ENCODE results near the gene VAPB. TPM values are rescaled to one million over a fixed set of nuclear protein-coding genes. Genes with fewer than 3 reads are reported as not detected.
"Not testable (repeated sequence)": the region's sequence is repeated elsewhere in the genome, so short reads cannot be mapped to it uniquely, and the experiment has no call there.

VAPB gene
- total and polyA plus RNA-seq, 8 donors: 36.3 to 52.9 (median 46.2) TPM

DNA sequence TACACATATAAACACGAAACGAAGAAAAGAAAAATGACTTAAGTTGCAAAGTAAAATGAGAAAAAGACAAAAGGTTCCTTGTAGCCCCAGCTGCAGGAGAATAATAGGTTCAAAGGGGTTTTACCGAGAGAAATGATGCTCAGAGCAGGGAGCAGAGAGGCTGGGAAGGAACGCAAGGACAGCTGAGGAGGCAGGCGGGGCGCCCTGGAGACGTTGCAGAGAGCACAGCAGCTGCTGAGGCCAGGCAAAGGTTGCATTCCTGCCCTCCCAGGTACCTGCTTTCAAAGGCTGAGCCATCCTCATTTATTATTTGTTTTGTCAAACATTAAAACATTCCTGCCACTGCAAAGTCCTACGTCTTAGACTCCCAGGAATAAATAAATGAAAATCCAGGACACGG lies 16.2 kb upstream of the VAPB start:
- TF ChIP-seq, protein P1, sequence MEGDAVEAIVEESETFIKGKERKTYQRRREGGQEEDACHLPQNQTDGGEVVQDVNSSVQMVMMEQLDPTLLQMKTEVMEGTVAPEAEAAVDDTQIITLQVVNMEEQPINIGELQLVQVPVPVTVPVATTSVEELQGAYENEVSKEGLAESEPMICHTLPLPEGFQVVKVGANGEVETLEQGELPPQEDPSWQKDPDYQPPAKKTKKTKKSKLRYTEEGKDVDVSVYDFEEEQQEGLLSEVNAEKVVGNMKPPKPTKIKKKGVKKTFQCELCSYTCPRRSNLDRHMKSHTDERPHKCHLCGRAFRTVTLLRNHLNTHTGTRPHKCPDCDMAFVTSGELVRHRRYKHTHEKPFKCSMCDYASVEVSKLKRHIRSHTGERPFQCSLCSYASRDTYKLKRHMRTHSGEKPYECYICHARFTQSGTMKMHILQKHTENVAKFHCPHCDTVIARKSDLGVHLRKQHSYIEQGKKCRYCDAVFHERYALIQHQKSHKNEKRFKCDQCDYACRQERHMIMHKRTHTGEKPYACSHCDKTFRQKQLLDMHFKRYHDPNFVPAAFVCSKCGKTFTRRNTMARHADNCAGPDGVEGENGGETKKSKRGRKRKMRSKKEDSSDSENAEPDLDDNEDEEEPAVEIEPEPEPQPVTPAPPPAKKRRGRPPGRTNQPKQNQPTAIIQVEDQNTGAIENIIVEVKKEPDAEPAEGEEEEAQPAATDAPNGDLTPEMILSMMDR (IDR thresholded peaks at IDR 0.05): no peak
- Histone ChIP-seq H3K27me3 (peaks cover 0 to 12% of the 10 kb centered on the region in 2 donors), H3K36me3 (peaks cover 0 to 2% of the 10 kb centered on the region in 2 donors), H3K9me3 (no peaks in the 10 kb centered on the region), H3K4me3 (no peak overlapping the region), H3K4me1 (no peaks in the 10 kb centered on the region), H3K27ac (no peak overlapping the region)
- ATAC-seq (no peak), DNase-seq (peak in 1 of 4 donors; percentile 63)
- intact Hi-C loops (cut with DNase I): no loop called here

DNA sequence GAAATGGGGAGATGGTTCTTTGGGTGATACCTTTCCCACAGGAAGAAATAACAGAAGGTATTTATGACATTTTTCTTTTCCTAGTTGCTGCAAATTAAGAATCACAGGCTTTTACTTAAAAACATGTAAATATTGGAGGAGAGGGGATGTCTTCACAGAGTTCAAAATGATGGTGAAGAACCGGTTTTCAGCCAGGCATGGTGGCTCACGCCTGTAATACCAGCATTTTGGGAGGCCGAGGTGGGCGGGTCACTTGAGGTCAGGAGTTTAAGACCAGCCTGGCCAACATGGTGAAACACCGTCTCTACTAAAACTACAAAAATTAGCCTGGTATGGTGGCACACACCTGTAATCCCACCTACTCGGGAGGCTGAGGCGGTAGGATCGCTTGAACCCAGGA lies 15.7 kb upstream of the VAPB start:
- H3K9me3 ChIP-seq; H3K4me3 ChIP-seq; DNase-seq; H3K36me3 ChIP-seq; H3K4me1 ChIP-seq; ATAC-seq; intact Hi-C loops (cut with DNase I); H3K27ac ChIP-seq: not testable (repeated sequence)
- H3K27me3 ChIP-seq: peaks cover 0 to 15% of the 10 kb centered on the region in 2 donors

DNA sequence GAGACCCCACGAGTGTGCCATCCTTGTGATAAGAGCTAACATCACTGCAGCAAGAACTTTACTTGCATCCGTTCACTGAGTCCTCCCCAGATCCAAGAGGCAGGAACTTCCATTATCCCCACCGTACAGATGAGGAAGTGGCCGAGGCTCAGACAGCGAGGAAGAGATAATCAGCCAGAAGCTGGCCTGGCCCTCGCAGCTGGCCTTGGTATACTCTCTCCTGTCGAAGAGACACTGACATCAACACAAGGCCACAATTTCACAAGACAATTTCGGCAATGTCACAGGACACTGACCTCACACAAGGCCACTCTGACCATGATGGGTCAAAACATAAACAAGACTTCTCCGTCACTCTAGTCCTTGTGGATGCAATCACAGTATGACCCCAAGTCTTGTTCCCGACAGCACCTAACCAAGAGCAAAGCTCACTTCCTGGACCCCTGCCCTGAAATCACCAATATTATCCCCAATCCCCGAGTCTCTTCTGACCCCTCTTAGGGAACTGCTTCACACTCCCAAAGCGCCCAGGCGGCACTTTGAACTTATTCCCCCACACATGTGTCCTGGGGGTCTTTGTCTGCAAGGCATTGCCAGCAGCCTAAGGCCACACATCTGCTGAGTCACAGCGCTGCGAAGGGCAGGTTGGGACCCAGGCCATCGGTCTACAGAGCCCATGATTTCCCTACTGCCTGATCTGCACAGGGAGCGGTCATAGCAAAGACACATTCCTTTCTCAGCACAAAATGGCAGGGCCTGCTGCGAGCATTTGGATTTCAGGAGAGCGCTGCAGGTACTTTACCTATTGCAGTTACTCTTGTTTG lies 14.8 kb upstream of the VAPB start:
- TF ChIP-seq, protein P1 (IDR thresholded peaks at IDR 0.05): no peak
- Histone ChIP-seq H3K9me3 (no peaks in the 10 kb centered on the region), H3K4me3 (no peak overlapping the region), H3K36me3 (no peaks in the 10 kb centered on the region), H3K4me1 (no peaks in the 10 kb centered on the region), H3K27ac (no peak overlapping the region), H3K27me3 (peaks cover 0 to 15% of the 10 kb centered on the region in 2 donors)
- DNase-seq (no peak), ATAC-seq (no peak)
- intact Hi-C loops (cut with DNase I): no loop called here

DNA sequence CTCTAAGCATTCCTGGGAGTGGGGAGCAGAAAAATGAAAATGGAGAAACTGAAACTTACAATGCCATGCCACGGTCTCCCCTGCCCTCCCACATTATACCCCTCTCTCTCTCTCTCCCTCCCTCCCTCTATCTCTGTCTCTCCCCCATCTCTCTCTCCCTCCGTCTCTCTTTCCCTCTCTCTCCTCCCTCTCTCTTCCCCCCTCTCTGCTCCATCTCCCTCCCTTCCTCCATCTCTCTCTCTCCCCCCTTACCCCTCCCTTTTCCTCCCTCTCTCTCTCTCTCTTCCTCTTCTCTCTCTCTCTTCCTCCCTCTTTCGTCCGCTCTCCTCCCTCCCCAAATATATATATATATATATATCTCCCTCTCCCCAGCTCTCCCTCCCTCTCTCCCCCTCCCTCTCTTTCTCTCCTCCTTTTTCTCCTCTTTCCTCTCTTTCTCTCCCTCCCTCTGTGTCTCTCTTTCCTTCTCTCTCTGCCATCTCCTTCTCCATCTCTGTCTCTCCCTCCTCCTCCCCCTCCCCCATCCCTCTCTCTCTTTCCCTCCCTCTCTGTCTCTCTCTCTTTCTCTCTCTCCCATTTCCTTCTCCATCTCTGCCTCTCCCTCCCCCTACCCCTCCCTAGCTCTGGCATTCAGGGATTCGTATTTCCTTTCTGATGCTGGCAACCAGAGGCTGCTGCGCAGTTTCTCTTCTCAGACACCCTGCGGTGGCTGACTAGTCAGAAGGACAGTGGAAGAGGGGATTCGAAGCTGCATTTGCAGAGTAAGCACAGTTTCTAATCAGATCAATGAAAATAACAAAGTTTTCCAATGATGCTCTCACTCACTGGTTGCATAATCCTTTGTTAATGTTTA lies 13.9 kb upstream of the VAPB start:
- intact Hi-C loops (cut with DNase I): no loop called here
- H3K9me3 ChIP-seq: no peaks in the 10 kb centered on the region
- H3K36me3 ChIP-seq: no peaks in the 10 kb centered on the region
- ATAC-seq: no peak
- H3K27me3 ChIP-seq: peaks cover 0 to 15% of the 10 kb centered on the region in 2 donors
- no peaks in the 10 kb centered on the region for H3K4me1 ChIP-seq
- no peak overlapping the region for H3K4me3 ChIP-seq
- DNase-seq: peak in 2 of 4 donors; percentile 33 to 55
- TF ChIP-seq, protein P1 (IDR thresholded peaks at IDR 0.05): no peak
- H3K27ac ChIP-seq: no peak overlapping the region

DNA sequence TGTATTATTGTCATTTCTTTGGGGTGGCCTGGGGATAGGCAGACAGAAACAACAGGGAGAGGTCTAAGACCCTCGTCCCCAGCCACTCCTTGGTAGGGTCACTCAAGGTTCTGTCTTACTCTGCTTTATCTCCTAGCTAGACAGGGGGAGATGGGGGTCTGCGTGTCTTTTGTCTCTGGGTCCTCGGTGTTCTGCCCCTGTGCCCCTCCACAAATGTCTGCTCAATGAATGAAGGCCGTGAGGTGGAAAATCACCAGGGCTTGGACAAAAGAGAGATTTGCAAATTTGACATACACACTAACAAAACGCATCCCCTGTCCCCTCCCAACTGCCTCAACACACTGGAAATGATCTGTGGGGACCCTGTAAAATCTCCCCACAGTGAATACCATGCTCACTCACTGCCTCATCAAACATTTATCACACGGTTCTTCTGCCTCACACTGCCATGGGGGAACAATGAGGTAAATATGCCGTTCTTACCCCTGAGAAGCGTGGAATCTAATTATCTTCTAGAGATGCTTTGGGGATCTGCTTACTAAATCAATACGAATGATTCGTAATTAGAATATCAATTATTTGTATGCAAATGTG lies 13.2 kb upstream of the VAPB start:
- Histone ChIP-seq H3K27me3 (peaks cover 0 to 15% of the 10 kb centered on the region in 2 donors), H3K9me3 (no peaks in the 10 kb centered on the region), H3K4me1 (no peaks in the 10 kb centered on the region), H3K36me3 (no peaks in the 10 kb centered on the region), H3K27ac (no peak overlapping the region), H3K4me3 (no peak overlapping the region)
- ATAC-seq (no peak), DNase-seq (no peak)
- TF ChIP-seq, protein P1 (IDR thresholded peaks at IDR 0.05): no peak
- intact Hi-C loops (cut with DNase I): no loop called here

All from left lung (tissue), 10 donors.